Mucosa of stomach (tissue), 1 donor: ENCODE data around the gene SLC17A8.
"Not testable (repeated sequence)": the region's sequence is repeated elsewhere in the genome, so short reads cannot be mapped to it uniquely, and the experiment has no call there.

Experiments used
- H3K27me3 ChIP-seq: one replicate; pipeline ENCODE4 v1.7.0; 2013; ENCODE audit warnings: mild to moderate bottlenecking, low read length; ENCODE audit not compliant: control insufficient read depth, insufficient read depth
- H3K36me3 ChIP-seq: one replicate; pipeline ENCODE4 v1.7.0; 2013; ENCODE audit warnings: low read length; ENCODE audit not compliant: control insufficient read depth, insufficient read depth
- H3K4me1 ChIP-seq: one replicate; pipeline ENCODE4 v1.7.0; 2013; ENCODE audit warnings: mild to moderate bottlenecking, low read length; ENCODE audit not compliant: control insufficient read depth, insufficient read depth
- H3K4me3 ChIP-seq: one replicate; pipeline ENCODE4 v1.7.0; 2013; ENCODE audit warnings: low read length
- H3K9ac ChIP-seq: one replicate; pipeline ENCODE4 v1.7.0; 2013; ENCODE audit warnings: mild to moderate bottlenecking, low read length, moderate library complexity
- H3K9me3 ChIP-seq: one replicate; pipeline ENCODE4 v1.7.0; 2013; ENCODE audit warnings: mild to moderate bottlenecking, low read length, moderate library complexity; ENCODE audit not compliant: control insufficient read depth
- donor health status: Pancreatic carcinoma.

The SLC17A8 gene

DNA sequence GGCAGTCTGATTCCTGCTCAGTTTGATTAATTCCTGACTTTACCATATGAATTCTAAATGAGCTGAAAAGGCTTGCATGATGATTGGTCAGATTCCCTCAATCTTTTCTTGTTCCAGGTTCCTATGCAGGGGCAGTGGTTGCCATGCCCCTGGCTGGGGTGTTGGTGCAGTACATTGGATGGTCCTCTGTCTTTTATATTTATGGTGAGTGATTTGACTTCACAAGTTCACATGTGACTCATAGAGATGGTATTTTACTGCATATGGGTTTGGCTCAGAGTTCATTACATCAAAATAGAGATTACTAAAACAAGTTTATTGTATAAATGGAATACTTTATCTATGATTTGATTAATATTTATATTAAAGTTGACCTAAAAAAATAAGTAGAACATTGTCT is 44.8 kb downstream of the SLC17A8 start:
- H3K36me3 ChIP-seq: no peaks in the 10 kb centered on the region
- H3K9ac ChIP-seq: no peak overlapping the region

GRCh38 chr12:100402763-100403162 is 45.9 kb downstream of the SLC17A8 start:
- H3K36me3 ChIP-seq: no peaks in the 10 kb centered on the region
- no peak overlapping the region for H3K4me3 ChIP-seq
- H3K4me1 ChIP-seq: no peaks in the 10 kb centered on the region
- no peak overlapping the region for H3K9ac ChIP-seq
- no peaks in the 10 kb centered on the region for H3K27me3 ChIP-seq
- H3K9me3 ChIP-seq: no peaks in the 10 kb centered on the region

More for the DNA sequence above, 44.8 kb downstream of the SLC17A8 start:
- Histone ChIP-seq H3K4me3 (no peak overlapping the region), H3K4me1 (no peaks in the 10 kb centered on the region), H3K27me3 (no peaks in the 10 kb centered on the region), H3K9me3 (no peaks in the 10 kb centered on the region)

DNA sequence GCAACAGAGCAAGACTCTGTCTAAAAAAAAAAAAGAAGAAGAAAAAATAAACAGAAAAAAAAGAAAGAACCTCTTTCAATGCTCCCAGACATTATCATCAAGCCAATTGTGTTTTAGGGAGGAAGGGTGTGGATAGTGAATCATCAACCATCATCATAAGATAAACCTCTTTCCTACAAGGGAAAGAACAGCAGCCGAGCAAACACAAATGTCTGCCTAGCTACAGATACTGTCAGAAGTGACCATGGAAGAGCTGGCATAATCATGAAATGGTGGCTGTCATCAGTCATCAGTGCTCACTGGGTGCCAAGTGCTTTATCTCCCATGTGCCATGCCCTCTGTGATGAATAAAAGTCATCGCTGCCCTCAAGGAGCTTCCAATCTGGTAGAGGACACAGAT is 46.6 kb downstream of the SLC17A8 start:
- no peaks in the 10 kb centered on the region for H3K27me3 ChIP-seq
- H3K36me3 ChIP-seq: no peaks in the 10 kb centered on the region
- no peak overlapping the region for H3K4me3 ChIP-seq
- no peak overlapping the region for H3K9ac ChIP-seq
- no peaks in the 10 kb centered on the region for H3K9me3 ChIP-seq
- no peaks in the 10 kb centered on the region for H3K4me1 ChIP-seq

DNA sequence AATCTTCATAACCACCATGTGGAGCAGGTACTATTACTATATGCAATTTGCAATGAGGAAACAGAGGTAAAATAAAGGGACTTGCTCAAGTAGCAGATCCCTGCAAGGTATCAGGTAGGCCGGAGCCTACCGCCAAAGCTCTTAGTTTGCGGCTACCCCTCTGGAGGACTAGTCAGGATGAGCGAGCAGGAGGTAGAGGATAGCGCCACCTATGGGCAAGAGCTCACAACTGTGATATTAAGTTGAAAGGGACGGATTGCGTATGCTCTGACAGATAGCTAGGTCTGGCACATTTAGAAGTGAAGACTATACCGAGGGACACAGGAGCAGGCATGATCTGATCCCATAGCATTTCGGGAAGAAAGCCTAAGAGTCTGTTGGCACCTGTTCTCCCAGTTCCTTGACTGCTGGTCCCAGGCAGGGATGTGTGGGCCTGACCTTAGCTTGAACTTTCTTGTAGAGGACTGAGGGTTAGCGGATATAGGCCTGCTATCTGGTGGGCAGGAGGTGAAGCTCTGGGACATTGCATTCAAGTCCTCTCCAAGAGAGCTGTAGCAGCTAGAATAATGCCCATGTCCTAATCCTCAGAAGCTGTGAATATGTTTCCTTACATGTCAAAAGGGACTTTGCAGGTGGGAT is 48.0 kb downstream of the SLC17A8 start:
- no peaks in the 10 kb centered on the region for H3K27me3 ChIP-seq
- no peaks in the 10 kb centered on the region for H3K36me3 ChIP-seq
- no peaks in the 10 kb centered on the region for H3K4me1 ChIP-seq
- no peaks in the 10 kb centered on the region for H3K9me3 ChIP-seq
- H3K9ac ChIP-seq: no peak overlapping the region
- no peak overlapping the region for H3K4me3 ChIP-seq

DNA sequence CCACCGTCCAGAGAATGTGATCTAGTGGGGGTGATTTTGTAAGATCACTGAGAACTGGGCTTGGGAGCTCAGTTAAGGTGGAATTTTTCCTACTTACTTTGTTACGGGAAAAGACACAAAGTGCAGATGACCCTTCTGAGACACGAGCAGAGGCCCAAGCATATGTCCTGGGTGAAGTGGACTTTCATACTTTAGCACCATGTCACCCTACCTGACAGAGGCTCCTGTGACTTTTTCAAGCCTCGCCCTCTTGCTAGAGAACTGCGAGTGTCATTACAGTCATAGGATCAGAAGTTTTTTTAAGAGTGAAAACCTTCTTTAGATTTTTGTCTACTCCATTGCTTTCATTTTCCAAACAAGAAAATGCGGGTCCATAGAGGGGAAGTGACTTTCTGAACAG is 56.1 kb downstream of the SLC17A8 start:
- Histone ChIP-seq H3K9ac (no peak overlapping the region), H3K9me3 (no peaks in the 10 kb centered on the region), H3K27me3 (no peaks in the 10 kb centered on the region), H3K4me1 (no peaks in the 10 kb centered on the region), H3K36me3 (no peaks in the 10 kb centered on the region), H3K4me3 (no peak overlapping the region)

GRCh38 chr12:100414739-100415138 is 57.9 kb downstream of the SLC17A8 start:
- no peak overlapping the region for H3K4me3 ChIP-seq
- H3K27me3 ChIP-seq: no peaks in the 10 kb centered on the region
- no peaks in the 10 kb centered on the region for H3K9me3 ChIP-seq
- no peak overlapping the region for H3K9ac ChIP-seq
- no peaks in the 10 kb centered on the region for H3K36me3 ChIP-seq
- H3K4me1 ChIP-seq: no peaks in the 10 kb centered on the region

- H3K9ac ChIP-seq: no peak overlapping the region
- H3K9me3 ChIP-seq: no peaks in the 10 kb centered on the region
- no peaks in the 10 kb centered on the region for H3K4me1 ChIP-seq
- no peaks in the 10 kb centered on the region for H3K36me3 ChIP-seq
- H3K27me3 ChIP-seq: no peaks in the 10 kb centered on the region
- H3K4me3 ChIP-seq: no peak overlapping the region
Observed at GRCh38 chr12:100422646-100423045, 65.8 kb downstream of the SLC17A8 start.

GRCh38 chr12:100426145-100426544 is 69.3 kb downstream of the SLC17A8 start:
- no peaks in the 10 kb centered on the region for H3K4me1 ChIP-seq
- no peaks in the 10 kb centered on the region for H3K27me3 ChIP-seq
- no peaks in the 10 kb centered on the region for H3K36me3 ChIP-seq
- H3K9ac ChIP-seq: no peak overlapping the region
- H3K9me3 ChIP-seq: no peaks in the 10 kb centered on the region
- H3K4me3 ChIP-seq: no peak overlapping the region

- H3K9ac ChIP-seq: no peak overlapping the region
- no peaks in the 10 kb centered on the region for H3K27me3 ChIP-seq
- no peaks in the 10 kb centered on the region for H3K36me3 ChIP-seq
- no peak overlapping the region for H3K4me3 ChIP-seq
- H3K9me3 ChIP-seq: no peaks in the 10 kb centered on the region
- no peaks in the 10 kb centered on the region for H3K4me1 ChIP-seq
Observed at GRCh38 chr12:100427078-100427477, 70.2 kb downstream of the SLC17A8 start.

DNA sequence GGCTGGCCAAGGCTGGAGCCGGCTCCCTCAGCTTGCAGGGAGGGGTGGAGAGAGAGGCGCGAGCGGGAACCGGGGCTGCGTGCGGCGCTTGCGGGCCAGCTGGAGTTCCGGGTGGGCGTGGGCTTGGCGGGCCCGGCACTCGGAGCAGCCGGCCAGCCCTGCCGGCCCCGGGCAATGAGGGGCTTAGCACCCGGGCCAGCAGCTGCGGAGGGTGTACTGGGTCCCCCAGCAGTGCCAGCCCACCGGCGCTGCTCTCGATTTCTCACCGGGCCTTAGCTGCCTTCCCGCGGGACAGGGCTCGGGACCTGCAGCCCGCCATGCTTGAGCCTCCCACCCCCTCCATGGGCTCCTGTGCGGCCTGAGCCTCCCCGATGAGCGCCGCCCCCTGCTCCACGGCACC is 73.4 kb downstream of the SLC17A8 start:
- not testable (repeated sequence) for H3K4me3 ChIP-seq, H3K27me3 ChIP-seq, H3K36me3 ChIP-seq, H3K4me1 ChIP-seq, H3K9ac ChIP-seq, H3K9me3 ChIP-seq

- no peaks in the 10 kb centered on the region for H3K9me3 ChIP-seq
- no peak overlapping the region for H3K4me3 ChIP-seq
- no peaks in the 10 kb centered on the region for H3K27me3 ChIP-seq
- no peak overlapping the region for H3K9ac ChIP-seq
- peaks cover 8% of the 10 kb centered on the region for H3K4me1 ChIP-seq
- H3K36me3 ChIP-seq: no peaks in the 10 kb centered on the region
Observed at GRCh38 chr12:100433701-100434100, 76.8 kb downstream of the SLC17A8 start.

- Histone ChIP-seq H3K4me1 (peaks cover 8% of the 10 kb centered on the region), H3K27me3 (no peaks in the 10 kb centered on the region), H3K9ac (no peak overlapping the region), H3K36me3 (no peaks in the 10 kb centered on the region), H3K9me3 (no peaks in the 10 kb centered on the region), H3K4me3 (no peak overlapping the region)
Observed at GRCh38 chr12:100434177-100434576, 77.3 kb downstream of the SLC17A8 start.

- Histone ChIP-seq H3K4me3 (no peak overlapping the region), H3K36me3 (no peaks in the 10 kb centered on the region), H3K4me1 (peaks cover 8% of the 10 kb centered on the region), H3K27me3 (no peaks in the 10 kb centered on the region), H3K9me3 (no peaks in the 10 kb centered on the region), H3K9ac (no peak overlapping the region)
Observed at GRCh38 chr12:100435957-100436356, 79.1 kb downstream of the SLC17A8 start.
